ENCODE data around the gene ZNF526. TPM values are rescaled to one million over a fixed set of nuclear protein-coding genes. Genes with fewer than 3 reads are reported as not detected.

The ZNF526 gene
- polyA plus RNA-seq, 1 donor from 2014 or later: 2.1 TPM

DNA sequence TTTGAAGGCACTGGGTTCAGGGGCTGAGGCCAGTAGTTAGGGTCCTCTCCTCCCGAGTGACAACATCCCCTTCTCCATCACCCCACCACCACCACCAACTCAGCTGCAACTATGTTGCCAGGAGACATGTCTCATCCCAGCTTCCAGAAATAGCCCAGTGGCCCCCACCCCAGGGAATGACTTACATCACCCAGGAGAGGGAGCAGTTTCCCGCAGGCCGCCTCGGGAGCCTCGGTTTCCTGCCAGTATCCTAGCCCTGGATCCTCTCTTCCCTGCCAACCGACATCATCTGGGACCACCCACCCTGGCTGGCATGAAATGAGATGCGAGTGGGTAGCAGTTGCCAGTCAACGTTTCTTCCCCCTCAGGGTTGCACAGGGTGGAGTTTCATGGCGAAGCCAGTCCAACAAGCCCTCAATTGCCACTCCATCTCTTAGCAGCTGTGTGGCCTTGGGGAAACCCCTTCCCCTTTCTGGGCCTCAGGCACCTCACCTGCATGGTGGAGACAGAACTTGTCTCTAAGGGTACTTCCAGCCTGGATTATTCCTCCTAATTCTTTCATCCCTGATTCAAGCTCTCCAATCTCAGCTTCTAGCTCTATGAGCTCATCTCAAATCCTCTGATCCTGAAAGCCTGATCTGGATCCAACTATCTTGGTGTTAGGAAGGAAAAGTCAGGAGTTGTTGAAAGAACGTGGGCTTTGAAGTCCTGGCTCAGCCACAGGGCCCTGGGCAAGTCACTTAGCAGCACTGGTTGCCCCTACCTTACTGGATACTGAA, 26.2 kb downstream of the ZNF526 start:
- H3K9ac ChIP-seq (ENCODE audit: low read length): no peak overlapping the region

DNA sequence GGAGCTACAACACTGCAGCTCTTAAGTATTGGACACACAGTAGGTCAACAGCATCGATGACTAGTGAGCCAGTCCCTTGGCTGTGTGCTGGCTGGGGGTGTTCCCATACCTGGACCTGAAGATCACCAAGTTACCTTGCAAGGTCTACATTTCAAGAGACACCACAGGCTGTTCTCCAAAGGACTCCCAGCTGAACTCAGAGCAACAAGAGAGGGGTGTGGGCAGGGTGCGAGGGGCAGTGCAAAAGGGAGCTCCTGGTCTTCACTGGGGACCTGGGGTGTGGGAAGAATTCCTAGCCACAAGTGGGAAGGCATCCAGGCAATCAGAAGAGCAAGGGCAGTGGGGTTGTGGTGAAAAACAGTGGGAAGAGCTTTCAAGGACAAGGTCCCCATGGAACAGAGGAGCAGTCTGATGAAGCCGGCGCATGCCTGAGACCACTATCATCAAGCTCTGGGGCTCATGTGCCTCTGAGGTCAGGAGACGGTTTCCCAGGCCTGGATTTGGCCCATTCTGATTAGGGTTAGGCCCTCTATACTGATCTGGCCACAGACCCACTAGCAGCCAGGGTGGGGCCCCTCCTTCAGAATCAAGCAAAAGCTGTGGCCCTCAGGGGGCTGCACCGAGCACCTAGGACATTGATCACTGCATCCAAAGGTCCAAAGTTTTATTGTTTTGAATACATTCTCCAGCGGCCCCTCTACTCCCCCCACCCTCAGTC, 27.0 kb downstream of the ZNF526 start:
- no peak overlapping the region for H3K27ac ChIP-seq (ENCODE audit: low read length)
- H2AFZ ChIP-seq (ENCODE audit: low read depth, low read length): no peak overlapping the region
- H3F3A ChIP-seq (ENCODE audit: insufficient read depth, low read length, poor library complexity, severe bottlenecking): no peaks in the 10 kb centered on the region
- H3K9me3 ChIP-seq (ENCODE audit: low read length): no peaks in the 10 kb centered on the region
- no peak overlapping the region for H3K4me2 ChIP-seq (ENCODE audit: low read length)
- no peaks in the 10 kb centered on the region for H3K36me3 ChIP-seq (ENCODE audit: insufficient read depth, low read length)
- H4K20me1 ChIP-seq (ENCODE audit: insufficient read depth): no peaks in the 10 kb centered on the region
- no peak overlapping the region for H3K4me3 ChIP-seq (ENCODE audit: low read length)
- H3K27me3 ChIP-seq (ENCODE audit: insufficient read depth, low read depth, low read length): no peaks in the 10 kb centered on the region
- TF ChIP-seq TAF1 (IDR thresholded peaks at IDR 0.05; ENCODE audit: low read depth): no peak
- TF ChIP-seq, protein P1, sequence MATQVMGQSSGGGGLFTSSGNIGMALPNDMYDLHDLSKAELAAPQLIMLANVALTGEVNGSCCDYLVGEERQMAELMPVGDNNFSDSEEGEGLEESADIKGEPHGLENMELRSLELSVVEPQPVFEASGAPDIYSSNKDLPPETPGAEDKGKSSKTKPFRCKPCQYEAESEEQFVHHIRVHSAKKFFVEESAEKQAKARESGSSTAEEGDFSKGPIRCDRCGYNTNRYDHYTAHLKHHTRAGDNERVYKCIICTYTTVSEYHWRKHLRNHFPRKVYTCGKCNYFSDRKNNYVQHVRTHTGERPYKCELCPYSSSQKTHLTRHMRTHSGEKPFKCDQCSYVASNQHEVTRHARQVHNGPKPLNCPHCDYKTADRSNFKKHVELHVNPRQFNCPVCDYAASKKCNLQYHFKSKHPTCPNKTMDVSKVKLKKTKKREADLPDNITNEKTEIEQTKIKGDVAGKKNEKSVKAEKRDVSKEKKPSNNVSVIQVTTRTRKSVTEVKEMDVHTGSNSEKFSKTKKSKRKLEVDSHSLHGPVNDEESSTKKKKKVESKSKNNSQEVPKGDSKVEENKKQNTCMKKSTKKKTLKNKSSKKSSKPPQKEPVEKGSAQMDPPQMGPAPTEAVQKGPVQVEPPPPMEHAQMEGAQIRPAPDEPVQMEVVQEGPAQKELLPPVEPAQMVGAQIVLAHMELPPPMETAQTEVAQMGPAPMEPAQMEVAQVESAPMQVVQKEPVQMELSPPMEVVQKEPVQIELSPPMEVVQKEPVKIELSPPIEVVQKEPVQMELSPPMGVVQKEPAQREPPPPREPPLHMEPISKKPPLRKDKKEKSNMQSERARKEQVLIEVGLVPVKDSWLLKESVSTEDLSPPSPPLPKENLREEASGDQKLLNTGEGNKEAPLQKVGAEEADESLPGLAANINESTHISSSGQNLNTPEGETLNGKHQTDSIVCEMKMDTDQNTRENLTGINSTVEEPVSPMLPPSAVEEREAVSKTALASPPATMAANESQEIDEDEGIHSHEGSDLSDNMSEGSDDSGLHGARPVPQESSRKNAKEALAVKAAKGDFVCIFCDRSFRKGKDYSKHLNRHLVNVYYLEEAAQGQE (IDR thresholded peaks at IDR 0.05; ENCODE audit: borderline replicate concordance): no peak
- H3K9me2 ChIP-seq (ENCODE audit: insufficient read depth, low read length): no peaks in the 10 kb centered on the region
- no peak overlapping the region for H3K9ac ChIP-seq (ENCODE audit: low read length)
- H3K79me2 ChIP-seq (replicated peaks; ENCODE audit: insufficient read depth, low read length): peaks cover 6% of the 10 kb centered on the region

More for the DNA sequence above, 26.2 kb downstream of the ZNF526 start:
- Histone ChIP-seq H3K9me2 (ENCODE audit: insufficient read depth, low read length) (no peaks in the 10 kb centered on the region), H3K79me2 (replicated peaks; ENCODE audit: insufficient read depth, low read length) (peaks cover 6% of the 10 kb centered on the region), H3K27me3 (ENCODE audit: insufficient read depth, low read depth, low read length) (no peaks in the 10 kb centered on the region), H4K20me1 (ENCODE audit: insufficient read depth) (no peaks in the 10 kb centered on the region), H2AFZ (ENCODE audit: low read depth, low read length) (no peak overlapping the region), H3K36me3 (ENCODE audit: insufficient read depth, low read length) (no peaks in the 10 kb centered on the region), H3K9me3 (ENCODE audit: low read length) (no peaks in the 10 kb centered on the region), H3K4me2 (ENCODE audit: low read length) (no peak overlapping the region), H3K4me3 (ENCODE audit: low read length) (no peak overlapping the region), H3F3A (ENCODE audit: insufficient read depth, low read length, poor library complexity, severe bottlenecking) (no peaks in the 10 kb centered on the region), H3K27ac (ENCODE audit: low read length) (no peak overlapping the region)
- TF ChIP-seq POLR2AphosphoS5 (IDR thresholded peaks at IDR 0.05): no peak
- no peak for TF ChIP-seq EP300 (conservative IDR thresholded peaks at IDR 0.05; ENCODE audit: poor library complexity, severe bottlenecking)
- TF ChIP-seq RAD21 (conservative IDR thresholded peaks at IDR 0.05): no peak
- peak; percentile 14 for TF ChIP-seq SMC3 (conservative IDR thresholded peaks at IDR 0.05; ENCODE audit: poor library complexity)
- TF ChIP-seq, protein P2, sequence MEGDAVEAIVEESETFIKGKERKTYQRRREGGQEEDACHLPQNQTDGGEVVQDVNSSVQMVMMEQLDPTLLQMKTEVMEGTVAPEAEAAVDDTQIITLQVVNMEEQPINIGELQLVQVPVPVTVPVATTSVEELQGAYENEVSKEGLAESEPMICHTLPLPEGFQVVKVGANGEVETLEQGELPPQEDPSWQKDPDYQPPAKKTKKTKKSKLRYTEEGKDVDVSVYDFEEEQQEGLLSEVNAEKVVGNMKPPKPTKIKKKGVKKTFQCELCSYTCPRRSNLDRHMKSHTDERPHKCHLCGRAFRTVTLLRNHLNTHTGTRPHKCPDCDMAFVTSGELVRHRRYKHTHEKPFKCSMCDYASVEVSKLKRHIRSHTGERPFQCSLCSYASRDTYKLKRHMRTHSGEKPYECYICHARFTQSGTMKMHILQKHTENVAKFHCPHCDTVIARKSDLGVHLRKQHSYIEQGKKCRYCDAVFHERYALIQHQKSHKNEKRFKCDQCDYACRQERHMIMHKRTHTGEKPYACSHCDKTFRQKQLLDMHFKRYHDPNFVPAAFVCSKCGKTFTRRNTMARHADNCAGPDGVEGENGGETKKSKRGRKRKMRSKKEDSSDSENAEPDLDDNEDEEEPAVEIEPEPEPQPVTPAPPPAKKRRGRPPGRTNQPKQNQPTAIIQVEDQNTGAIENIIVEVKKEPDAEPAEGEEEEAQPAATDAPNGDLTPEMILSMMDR (IDR thresholded peaks at IDR 0.05; ENCODE audit: poor library complexity, severe bottlenecking): no peak
- no peak for TF ChIP-seq TAF1 (IDR thresholded peaks at IDR 0.05; ENCODE audit: low read depth)
- TF ChIP-seq MXI1 (conservative IDR thresholded peaks at IDR 0.05; ENCODE audit: poor library complexity, severe bottlenecking): no peak
- TF ChIP-seq EZH2 (IDR thresholded peaks at IDR 0.05; ENCODE audit: borderline replicate concordance, insufficient read depth, low read length, poor library complexity, severe bottlenecking): no peak
- TF ChIP-seq, protein P1 (IDR thresholded peaks at IDR 0.05; ENCODE audit: borderline replicate concordance): no peak

All from neural cell (in vitro differentiated cells).